ENCODE data around the gene FREY1. TPM values are rescaled to one million over a fixed set of nuclear protein-coding genes. Genes with fewer than 3 reads are reported as not detected.
A peak's percentile ranks its signal among the peaks of the same experiment; 100 is the strongest.

FREY1 gene
- total and polyA plus RNA-seq, 9 of the 15 experiments (the other 6 are each of a cell fraction or from before 2014, with no cell fraction given): 0.25 to 1.5 (median 1.1) TPM; not detected in 5

GRCh38 chr11:45932217-45932616 is 25.1 kb upstream of the FREY1 start (continued):
- TF ChIP-seq CREB5 (CRISPR knock-in tag; IDR thresholded peaks at IDR 0.05) (no peak), PKNOX1 (IDR thresholded peaks at IDR 0.05) (no peak), LEF1 (IDR thresholded peaks at IDR 0.05) (no peak), ZNF224 (CRISPR knock-in tag; IDR thresholded peaks at IDR 0.05) (no peak), MAFG (tag; conservative IDR thresholded peaks at IDR 0.05) (no peak), ZNF124 (CRISPR knock-in tag; IDR thresholded peaks at IDR 0.05) (no peak), ZNF3 (CRISPR knock-in tag; IDR thresholded peaks at IDR 0.05) (no peak)

- Histone ChIP-seq H3K36me3 (ENCODE audit: control insufficient read depth, insufficient read depth, low read length) (peaks cover 50% of the 10 kb centered on the region; the same call in 2 of the 3 replicates), H2AFZ (ENCODE audit: low read depth, low read length) (no peak overlapping the region), H3K9me1 (ENCODE audit: control insufficient read depth, insufficient read depth, low read length) (no peaks in the 10 kb centered on the region), H3K4me1 (replicated peaks in 1 of 2; ENCODE audit: control insufficient read depth in 2 of 2, insufficient read depth in 2 of 2, low read length in 2 of 2) (peaks cover 5 to 39% of the 10 kb centered on the region in 2 experiments; a peak in 3 of 5 replicates), H3K9ac (ENCODE audit: insufficient read depth in 1 of 2, low read depth in 2 of 2, low read length in 2 of 2) (peak overlapping the region in 1 of 2 experiments; percentile 55; a peak in 2 of 4 replicates), H3K4me3 (no peak overlapping the region), H4K20me1 (replicated peaks; ENCODE audit: control insufficient read depth, insufficient read depth, low read length) (no peaks in the 10 kb centered on the region; the same call in 1 of the 2 replicates), H3K27ac (ENCODE audit: extremely low read depth, low read depth, low read length) (no peak overlapping the region), H3K4me2 (ENCODE audit: insufficient read depth, low read length) (no peak overlapping the region), H3K79me2 (ENCODE audit: control insufficient read depth, insufficient read depth, low read length) (no peaks in the 10 kb centered on the region), H3K27me3 (ENCODE audit: control insufficient read depth in 2 of 2, insufficient read depth in 2 of 2, low read length in 2 of 2) (no peaks in the 10 kb centered on the region), H3K9me3 (replicated peaks; ENCODE audit: control insufficient read depth, insufficient read depth, low read depth, low read length) (no peaks in the 10 kb centered on the region)
- intact Hi-C loops (cut with micrococcal nuclease): no loop called here
- no peak for ATAC-seq
- FAIRE-seq: no peak
- ChIA-PET POLR2A (interaction anchor here (0.7 to 1.5 kb wide), 4 partner anchors 9 to 305 kb away, joined by 3 to 5 read pairs (median 3); no protein-coding TSS in a partner anchor), CTCF (ENCODE audit: low intra/inter-chr PET ratio) (no interaction called here)
- no TSS peak for BruUV-seq (replicated peaks)
- in situ Hi-C loops (cut with MboI): no loop called here
- no peak for DNase-seq (ENCODE audit: extremely low read depth in 1 of 4, low spot score in 3 of 4)
- WGBS (ENCODE audit: insufficient coverage, low coverage, missing lambda C conversion rate): 91% methylated on average over 10 of the region's 10 CpGs
- TF ChIP-seq ZBTB40 (IDR thresholded peaks at IDR 0.05) (no peak), ZBTB40 (CRISPR knock-in tag; IDR thresholded peaks at IDR 0.05) (no peak), DMBX1 (CRISPR knock-in tag; IDR thresholded peaks at IDR 0.05; ENCODE audit: borderline replicate concordance) (no peak), HIVEP1 (CRISPR knock-in tag; IDR thresholded peaks at IDR 0.05) (no peak)
Observed at GRCh38 chr11:45931739-45932138, 24.7 kb upstream of the FREY1 start.

Measured in K562 (cell line).